ENCODE measurements around the gene BICRA.
A peak's percentile ranks its signal among the peaks of the same experiment; 100 is the strongest.

The BICRA gene

DNA sequence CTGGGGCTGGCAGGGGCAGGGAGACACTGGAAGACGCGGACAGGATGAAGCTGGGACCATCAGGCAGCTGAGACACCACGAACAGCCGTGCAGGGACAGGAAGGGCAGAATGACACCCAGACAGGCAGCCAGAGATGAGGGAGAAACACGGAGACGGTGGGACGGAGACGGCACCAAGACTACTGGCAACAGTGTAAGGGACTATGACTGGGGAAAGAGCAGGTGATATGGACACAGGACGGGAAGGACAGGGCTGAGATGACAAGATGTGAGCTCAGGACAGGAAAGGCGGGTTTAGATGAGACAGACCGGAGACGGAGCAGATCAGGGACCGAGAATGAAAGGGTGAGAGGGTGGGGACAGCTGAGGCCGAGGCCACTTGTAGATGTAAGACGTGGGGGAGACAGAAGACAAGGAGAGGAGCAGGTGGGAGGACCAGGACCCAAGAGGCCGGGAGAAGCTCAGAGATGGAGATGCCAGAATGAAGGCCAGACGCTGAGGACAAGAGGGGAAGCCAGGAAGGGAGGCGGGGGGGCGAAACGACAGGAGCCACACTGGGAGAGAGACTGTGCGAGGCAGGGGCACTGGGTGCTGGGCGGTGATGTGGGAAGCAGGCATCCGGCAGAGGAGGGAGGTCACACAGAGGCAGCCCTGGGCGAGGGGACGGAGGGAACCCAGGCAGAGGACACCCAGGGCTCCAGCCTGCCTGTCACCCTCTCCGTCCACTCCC is 86.8 kb downstream of the BICRA start:
- Histone ChIP-seq H3K9me3 (ENCODE audit: control insufficient read depth, low read length) (no peaks in the 10 kb centered on the region), H3K27ac (no peak overlapping the region), H3K4me1 (no peaks in the 10 kb centered on the region), H3K9ac (no peak overlapping the region), H3K4me2 (ENCODE audit: low read length) (no peak overlapping the region), H3K36me3 (ENCODE audit: control insufficient read depth, insufficient read depth, low read length) (no peaks in the 10 kb centered on the region), H3K79me2 (peaks cover 2% of the 10 kb centered on the region), H3K27me3 (ENCODE audit: control insufficient read depth, insufficient read depth, low read length) (no peaks in the 10 kb centered on the region), H2AFZ (no peak overlapping the region), H3K4me3 (ENCODE audit: low read depth, low read length) (no peak overlapping the region)
- TF ChIP-seq, protein P1, sequence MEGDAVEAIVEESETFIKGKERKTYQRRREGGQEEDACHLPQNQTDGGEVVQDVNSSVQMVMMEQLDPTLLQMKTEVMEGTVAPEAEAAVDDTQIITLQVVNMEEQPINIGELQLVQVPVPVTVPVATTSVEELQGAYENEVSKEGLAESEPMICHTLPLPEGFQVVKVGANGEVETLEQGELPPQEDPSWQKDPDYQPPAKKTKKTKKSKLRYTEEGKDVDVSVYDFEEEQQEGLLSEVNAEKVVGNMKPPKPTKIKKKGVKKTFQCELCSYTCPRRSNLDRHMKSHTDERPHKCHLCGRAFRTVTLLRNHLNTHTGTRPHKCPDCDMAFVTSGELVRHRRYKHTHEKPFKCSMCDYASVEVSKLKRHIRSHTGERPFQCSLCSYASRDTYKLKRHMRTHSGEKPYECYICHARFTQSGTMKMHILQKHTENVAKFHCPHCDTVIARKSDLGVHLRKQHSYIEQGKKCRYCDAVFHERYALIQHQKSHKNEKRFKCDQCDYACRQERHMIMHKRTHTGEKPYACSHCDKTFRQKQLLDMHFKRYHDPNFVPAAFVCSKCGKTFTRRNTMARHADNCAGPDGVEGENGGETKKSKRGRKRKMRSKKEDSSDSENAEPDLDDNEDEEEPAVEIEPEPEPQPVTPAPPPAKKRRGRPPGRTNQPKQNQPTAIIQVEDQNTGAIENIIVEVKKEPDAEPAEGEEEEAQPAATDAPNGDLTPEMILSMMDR (IDR thresholded peaks at IDR 0.05) = no peak

DNA sequence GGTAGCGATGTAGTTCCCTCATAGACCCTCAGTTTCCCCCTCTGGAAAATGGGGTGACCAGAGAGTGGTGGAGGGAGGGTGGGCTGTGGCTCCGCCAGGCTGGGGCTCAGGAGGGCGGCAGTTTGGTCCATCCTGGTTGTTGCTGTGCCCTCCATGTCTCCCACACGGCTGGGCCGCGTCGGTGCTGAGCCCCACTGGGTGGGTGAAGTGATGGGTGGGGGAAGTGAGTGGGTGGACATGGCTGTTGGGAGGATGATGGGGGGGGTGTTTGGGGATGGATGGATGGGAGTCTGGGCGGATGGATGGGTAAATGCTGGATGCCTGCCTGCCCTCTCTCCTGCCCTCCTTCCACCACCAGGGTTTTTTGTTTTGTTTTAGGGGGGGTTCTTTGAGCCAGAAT is 87.7 kb downstream of the BICRA start:
- Histone ChIP-seq H3K9ac (no peak overlapping the region), H2AFZ (no peak overlapping the region), H3K4me3 (ENCODE audit: low read depth, low read length) (no peak overlapping the region), H3K4me2 (ENCODE audit: low read length) (no peak overlapping the region), H3K27ac (no peak overlapping the region), H3K79me2 (peaks cover 2% of the 10 kb centered on the region), H3K9me3 (ENCODE audit: control insufficient read depth, low read length) (no peaks in the 10 kb centered on the region), H3K27me3 (ENCODE audit: control insufficient read depth, insufficient read depth, low read length) (no peaks in the 10 kb centered on the region), H3K36me3 (ENCODE audit: control insufficient read depth, insufficient read depth, low read length) (no peaks in the 10 kb centered on the region), H3K4me1 (no peaks in the 10 kb centered on the region)
- TF ChIP-seq, protein P1 (IDR thresholded peaks at IDR 0.05) = no peak

DNA sequence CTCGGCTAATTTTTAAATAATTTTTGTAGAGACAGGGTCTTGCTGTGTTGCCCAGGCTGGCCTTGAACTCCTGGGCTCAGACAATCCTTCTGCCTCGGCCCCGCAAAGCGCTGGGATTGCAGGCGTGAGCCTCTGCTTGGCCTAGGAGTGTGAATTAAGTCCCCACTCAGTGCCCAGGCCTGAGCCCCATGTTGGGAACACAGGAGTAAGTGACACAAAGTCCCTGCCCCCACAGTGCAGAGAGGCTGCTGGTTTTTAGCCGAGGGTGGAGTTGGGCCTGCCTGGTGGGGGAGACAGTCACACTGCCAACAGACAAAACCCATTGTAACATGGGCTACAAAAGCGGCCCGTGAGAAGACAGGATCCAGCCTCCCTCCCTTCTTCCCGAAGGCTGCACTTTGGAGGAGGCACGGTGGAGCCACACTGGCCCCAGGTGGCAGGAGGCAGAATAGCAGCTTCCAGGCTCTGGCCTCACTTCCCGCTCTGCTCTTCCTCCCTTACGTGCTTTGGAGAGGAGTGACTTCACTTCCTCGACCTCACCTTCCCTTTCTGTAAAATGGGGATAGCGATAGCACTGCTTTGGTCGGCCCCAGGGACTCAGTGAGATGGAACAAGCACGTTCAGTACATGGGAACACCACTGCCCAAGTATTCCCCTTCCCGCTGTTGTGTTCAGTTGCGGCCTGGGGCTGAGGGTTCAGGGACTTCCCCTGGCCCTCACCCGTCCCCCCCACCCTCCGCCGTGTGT is 89.1 kb downstream of the BICRA start:
- H3K36me3 ChIP-seq (ENCODE audit: control insufficient read depth, insufficient read depth, low read length) = no peaks in the 10 kb centered on the region
- H3K4me2 ChIP-seq (ENCODE audit: low read length) = no peak overlapping the region
- H3K4me3 ChIP-seq (ENCODE audit: low read depth, low read length) = no peak overlapping the region
- no peaks in the 10 kb centered on the region for H3K9me3 ChIP-seq (ENCODE audit: control insufficient read depth, low read length)
- H3K9ac ChIP-seq = no peak overlapping the region
- H3K79me2 ChIP-seq = peaks cover 2% of the 10 kb centered on the region
- TF ChIP-seq, protein P1 (IDR thresholded peaks at IDR 0.05) = peak; percentile 97
- no peaks in the 10 kb centered on the region for H3K4me1 ChIP-seq
- H3K27me3 ChIP-seq (ENCODE audit: control insufficient read depth, insufficient read depth, low read length) = no peaks in the 10 kb centered on the region
- H2AFZ ChIP-seq = no peak overlapping the region
- H3K27ac ChIP-seq = no peak overlapping the region

DNA sequence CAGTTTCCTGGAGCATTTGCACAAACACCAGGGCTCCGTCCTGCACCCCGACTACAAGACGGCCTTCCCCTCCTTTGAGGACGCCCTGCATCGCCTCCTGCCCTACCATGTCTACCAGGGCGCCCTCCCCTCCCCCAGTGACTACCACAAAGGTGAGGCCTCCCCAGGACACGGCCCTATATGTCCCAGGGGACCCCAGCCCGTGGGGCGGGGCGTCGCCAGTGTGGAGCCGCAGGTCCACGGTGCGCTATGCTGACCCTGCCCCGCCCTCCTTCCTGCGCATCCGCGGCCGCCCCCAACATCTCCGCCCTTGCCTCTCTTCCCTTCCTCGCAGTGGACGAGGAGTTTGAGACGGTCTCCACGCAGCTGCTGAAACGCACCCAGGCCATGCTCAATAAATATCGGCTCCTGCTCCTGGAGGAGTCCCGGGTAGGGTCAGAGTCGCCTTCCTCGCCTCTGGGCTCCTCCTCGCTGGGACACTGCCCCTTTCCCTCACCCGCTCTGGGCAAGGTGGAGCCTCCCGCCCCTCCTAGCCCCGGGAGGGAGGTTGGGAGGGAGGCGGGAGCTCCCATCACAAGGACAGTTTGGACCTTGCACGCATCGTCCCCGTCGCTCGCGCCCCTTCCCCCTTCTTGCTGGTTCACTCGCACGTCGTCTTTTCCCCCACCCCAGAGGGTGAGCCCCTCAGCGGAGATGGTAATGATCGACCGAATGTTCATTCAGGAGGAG is 89.9 kb downstream of the BICRA start:
- TF ChIP-seq, protein P1 (IDR thresholded peaks at IDR 0.05) = no peak
- Histone ChIP-seq H3K27ac (no peak overlapping the region), H3K4me3 (ENCODE audit: low read depth, low read length) (no peak overlapping the region), H3K79me2 (peaks cover 2% of the 10 kb centered on the region), H3K9me3 (ENCODE audit: control insufficient read depth, low read length) (no peaks in the 10 kb centered on the region), H3K36me3 (ENCODE audit: control insufficient read depth, insufficient read depth, low read length) (no peaks in the 10 kb centered on the region), H3K27me3 (ENCODE audit: control insufficient read depth, insufficient read depth, low read length) (no peaks in the 10 kb centered on the region), H3K4me2 (ENCODE audit: low read length) (no peak overlapping the region), H2AFZ (no peak overlapping the region), H3K4me1 (no peaks in the 10 kb centered on the region), H3K9ac (no peak overlapping the region)
